Stimulated activated naive CD4-positive, alpha-beta T cell treated with Interleukin-2 at 50 U/mL for 16 hours (primary cell): ENCODE data around the gene ZNF215.
"Not testable (repeated sequence)": the region's sequence is repeated elsewhere in the genome, so short reads cannot be mapped to it uniquely, and the experiment has no call there.

Experiments used
- DNase-seq: peaks from one replicate; lab custom pipeline; 2025; lab: John Stamatoyannopoulos, UW

The ZNF215 gene

DNA sequence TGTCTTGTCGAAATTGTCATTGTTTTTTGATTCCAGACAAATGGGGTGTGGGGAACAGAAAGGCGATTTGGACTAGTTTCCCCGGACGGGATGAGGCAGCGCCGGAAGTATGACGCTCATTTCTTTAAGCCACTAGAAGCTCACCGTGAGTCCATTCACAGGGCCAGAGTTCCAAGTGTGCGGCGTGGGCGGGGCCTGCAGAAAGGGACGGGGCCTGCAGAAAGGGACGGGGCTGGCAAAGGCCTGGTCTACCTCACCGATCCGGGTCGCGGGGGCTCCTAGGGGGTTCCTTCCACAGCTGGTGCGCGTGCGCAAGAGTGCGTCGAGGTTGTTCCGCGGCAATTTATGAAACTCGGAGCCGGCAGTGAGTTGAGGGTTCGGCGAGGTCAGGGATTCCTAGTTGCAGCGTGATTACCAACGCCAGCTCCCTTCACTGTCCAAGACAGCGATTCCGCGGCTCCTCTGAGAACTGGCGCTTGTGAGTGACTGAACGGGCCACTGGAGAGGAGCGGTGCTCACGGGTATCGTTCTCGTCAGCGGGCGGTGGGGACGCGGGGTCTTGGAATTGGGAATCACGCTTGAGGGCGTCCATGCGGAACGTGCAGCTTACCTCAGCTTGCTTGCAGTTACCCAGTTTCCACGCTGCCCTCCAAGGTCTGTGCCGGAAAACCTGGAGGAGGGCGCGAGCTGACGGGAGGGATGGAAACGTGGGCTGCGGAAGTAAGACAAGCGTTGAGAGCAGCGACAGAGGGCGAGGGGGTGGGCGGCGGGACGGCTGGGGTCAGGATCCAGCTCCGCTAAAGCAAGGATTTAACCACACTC is at the start of gene ZNF215:
Gene ZNF215 (plus strand): TSS at position 219 of the 822 bp plus-strand sequence. CDS start 5,847 bp downstream, outside the sequence.
- no peak for DNase-seq

DNA sequence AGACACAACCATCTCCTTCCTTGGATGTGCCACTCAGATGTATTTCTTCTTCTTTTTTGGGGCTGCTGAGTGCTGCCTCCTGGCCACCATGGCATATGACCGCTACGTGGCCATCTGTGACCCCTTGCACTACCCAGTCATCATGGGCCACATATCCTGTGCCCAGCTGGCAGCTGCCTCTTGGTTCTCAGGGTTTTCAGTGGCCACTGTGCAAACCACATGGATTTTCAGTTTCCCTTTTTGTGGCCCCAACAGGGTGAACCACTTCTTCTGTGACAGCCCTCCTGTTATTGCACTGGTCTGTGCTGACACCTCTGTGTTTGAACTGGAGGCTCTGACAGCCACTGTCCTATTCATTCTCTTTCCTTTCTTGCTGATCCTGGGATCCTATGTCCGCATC is 49.3 kb upstream of the ZNF215 start:
- DNase-seq, result no peak

DNA sequence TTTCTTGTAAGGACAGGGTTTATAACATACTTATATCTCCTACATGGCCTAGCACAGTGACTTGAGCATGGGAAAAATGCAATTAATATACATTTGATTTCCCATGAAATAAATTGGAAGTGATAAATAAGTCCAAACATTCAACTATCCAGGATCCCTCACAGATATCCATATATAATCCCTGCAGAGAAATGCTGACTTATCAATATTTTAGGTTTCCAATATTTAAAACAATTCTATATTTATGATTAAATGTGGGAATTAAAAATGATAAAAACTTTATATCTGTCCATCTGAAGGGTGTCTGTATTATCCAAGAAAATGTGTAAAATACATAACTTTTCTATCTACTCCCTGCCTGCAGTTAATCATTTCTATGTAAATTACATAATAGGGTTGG is 43.5 kb upstream of the ZNF215 start:
- no peak for DNase-seq

DNA sequence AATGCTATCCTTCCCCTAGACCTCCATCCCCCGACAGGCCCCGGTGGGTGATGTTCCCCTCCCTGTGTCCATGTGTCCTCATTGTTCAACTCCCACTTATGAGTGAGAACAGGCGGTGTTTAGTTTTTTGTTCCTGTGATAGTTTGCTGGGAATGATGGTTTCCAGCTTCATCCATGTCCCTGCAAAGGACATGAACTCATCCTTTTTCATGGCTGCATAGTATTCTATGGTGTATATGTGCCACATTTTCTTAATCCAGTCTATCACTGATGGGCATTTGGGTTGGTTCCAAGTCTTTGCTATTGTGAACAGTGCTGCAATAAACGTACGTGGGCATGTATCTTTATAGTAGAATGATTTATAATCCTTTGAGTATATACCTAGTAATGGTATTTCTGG is 38.5 kb upstream of the ZNF215 start:
- not testable (repeated sequence) for DNase-seq

DNA sequence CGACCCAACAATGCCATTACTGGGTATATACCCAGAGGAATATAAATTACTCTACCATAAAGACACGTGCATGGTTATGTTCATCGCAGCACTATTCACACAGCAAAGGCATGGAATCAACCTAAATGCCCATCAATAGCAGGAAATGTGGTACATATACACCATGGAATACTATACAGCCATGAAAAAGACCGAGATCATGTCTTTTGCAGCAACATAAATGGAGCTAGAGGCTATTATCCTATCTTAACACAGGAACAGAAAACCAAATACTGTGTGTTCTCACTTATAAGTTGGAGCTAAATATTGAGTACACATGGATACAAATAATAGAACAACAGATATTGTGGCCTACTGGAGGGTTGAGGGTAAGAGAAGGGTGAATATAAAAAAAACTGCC is 37.4 kb upstream of the ZNF215 start:
- no peak for DNase-seq

DNA sequence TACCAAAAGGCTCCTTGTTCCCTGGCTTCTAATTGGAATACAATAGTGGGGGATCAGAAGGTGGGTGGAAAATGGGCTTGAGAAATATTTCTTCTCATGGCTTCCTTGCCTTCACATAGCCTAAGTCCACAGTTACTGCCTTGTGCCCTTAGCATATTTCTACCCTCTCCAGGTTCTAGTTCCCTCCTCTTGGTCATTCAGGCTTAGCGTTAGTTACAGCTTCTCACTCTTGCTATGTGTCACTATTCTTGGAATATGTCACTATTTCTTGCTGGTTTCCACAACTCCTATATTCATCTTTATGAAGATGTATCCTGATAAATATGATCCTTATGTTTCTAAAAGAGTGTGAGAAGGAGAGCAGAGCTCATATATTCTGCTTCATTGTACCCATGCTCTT is 36.4 kb upstream of the ZNF215 start:
- DNase-seq, result no peak

DNA sequence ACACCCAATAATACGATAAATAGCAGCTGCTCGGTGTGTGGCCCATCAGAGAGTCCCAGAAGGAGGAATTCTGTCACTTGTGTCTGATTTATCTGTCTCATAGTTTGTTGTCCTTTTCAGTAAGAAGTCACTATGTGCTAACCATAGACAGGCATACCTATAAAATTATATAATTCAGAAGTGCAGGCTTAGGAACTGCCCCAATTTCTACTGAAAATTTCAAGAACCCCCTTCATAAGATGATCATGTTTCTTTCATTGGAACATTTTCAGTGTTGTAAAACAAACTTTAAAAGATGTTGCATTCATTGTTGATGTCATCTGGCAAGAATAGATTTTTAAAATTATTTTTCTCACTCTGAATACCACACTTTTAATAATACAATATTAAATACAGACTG is 33.8 kb upstream of the ZNF215 start, which contains the start of gene OR2D2:
Gene OR2D2 (minus strand): TSS at position 101 of the 400 bp plus-strand sequence. CDS start 0 bp downstream, at position 101.
- no peak for DNase-seq

DNA sequence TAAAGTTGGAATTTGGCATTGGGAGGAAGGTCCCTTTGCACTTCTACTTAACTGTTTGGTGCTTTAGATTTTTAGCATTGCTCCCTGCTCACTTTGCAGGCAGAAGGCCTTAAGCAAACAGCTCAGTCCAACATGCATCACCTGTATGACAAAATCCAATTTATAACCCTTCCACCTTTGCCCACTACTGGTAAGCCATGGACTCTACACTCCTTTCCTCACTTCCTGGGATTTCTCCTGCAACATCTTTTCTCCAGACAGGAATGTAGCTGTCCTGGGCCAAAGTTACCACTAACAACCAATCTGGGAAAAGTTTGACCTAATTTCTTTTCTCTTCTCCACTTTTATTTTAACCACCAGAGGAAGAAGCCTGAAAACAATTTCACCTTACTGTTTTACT is 32.1 kb upstream of the ZNF215 start:
- no peak for DNase-seq

DNA sequence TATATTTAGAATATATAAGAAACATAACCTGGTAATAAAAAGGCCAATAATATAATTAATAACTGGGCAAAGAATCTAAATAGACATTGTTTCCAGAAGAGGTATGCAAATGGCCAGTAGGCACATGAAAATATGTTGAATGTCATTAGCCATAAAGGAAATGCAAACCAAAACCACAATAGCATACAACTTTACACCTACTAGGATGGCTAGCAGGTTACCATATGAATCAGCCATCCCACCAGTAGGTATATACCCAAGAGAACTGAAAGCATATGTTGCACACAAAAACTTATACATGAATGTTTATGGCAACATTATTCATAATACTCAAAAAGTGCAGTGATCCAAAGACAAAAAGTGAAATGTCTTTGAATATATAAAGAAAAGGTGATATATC is 31.2 kb upstream of the ZNF215 start:
- no peak for DNase-seq

DNA sequence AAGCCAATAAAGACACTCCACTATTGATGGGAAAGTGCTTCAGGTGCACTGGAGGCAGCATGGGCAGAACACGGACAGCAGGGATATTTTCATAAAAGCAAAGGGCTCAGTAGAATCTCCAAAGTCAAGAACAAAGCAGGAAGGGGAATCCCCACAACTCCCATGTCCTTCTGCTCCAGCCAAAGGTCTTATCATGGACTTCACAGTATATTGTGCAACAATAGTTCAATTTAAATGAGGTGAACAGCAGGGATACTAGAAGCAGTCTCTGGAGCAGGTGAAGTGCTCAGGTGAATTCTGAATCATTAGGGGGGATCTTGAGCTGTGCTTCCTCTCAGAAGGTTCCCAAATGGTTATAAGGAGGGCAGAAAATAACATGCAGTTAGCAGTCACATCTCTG is 27.3 kb upstream of the ZNF215 start:
- DNase-seq, result no peak

DNA sequence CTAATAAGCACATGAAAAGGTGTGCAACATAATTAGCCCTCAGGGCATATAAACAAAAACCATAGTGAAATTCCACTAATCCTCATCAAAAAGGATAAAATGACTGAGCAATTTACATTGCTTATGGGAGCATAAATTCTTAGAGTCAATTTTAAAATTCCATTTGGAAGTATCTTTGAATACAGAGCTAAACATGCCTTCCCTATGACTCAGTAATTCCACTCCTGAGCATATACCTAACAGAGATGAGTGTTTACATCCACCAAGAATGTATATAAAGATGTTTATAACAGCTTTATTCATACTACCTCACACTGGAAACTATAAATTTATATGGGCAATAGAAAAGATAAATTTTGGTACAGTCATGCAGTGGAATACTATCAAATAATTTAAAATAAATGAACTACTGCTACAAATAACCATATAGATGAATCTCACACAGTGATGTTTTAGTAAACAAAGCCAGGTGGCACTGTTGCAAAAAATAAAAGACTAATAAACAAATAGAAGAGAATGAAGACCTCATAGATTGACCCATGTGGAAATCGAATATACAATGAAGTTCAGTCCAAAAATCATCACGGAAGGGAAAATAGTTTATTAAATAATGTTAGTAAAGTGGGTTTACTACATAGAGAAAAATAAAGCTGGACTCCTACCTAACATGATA is 25.8 kb upstream of the ZNF215 start:
- DNase-seq, result no peak

DNA sequence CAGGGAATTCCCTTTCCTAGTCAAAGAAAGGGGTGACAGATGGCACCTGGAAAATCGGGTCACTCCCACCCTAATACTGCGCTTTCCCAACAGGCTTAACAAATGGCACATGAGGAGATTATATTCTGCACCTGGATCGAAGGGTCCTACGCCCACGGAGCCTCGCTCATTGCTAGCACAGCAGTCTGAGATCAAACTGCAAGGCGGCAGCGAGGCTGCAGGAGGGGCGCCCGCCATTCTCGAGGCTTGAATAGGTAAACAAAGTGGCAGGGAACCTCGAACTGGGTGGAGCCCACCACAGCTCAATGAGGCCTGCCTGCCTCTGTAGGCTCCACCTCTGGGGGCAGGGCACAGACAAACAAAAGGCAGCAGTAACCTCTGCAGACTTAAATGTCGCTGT is 21.4 kb upstream of the ZNF215 start:
- DNase-seq, result not testable (repeated sequence)

DNA sequence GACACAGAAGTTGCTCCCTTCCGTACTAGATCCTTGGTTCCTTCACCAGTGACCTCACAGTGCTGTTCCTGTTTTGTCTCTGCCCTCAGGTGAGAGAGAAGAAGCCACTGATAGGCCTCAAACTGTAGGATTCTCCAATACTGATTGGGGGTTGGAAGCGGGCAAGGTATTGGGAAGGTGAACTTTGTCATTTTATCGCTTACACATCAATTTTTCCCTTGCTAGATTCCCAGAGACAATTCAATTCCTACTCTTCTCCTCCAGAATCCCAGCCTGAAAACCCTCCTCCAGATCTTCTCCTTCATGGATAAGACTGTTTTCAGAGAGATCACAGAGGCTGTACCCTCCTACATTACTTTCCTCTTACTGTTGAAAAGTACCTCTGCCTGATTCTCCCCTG is 14.8 kb upstream of the ZNF215 start:
- no peak for DNase-seq

DNA sequence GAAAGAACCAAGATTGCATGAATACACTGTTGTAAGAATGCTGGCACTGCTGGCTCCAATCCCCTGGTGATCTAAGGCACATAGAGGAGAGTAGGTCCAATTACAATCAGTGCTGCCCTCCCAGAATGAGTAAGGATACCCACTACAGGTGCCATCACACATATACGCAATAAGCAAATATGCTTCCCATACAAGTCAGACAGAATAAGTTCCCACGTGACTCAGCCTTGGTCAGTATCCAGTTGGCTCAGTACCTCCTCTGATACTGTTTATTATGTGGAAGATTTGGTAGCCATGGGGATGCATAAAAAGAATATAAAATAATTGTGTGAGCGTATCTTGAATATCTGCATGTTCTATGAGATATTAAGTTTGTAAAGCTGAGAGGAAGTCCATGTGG is 14.3 kb upstream of the ZNF215 start:
- DNase-seq, result no peak

DNA sequence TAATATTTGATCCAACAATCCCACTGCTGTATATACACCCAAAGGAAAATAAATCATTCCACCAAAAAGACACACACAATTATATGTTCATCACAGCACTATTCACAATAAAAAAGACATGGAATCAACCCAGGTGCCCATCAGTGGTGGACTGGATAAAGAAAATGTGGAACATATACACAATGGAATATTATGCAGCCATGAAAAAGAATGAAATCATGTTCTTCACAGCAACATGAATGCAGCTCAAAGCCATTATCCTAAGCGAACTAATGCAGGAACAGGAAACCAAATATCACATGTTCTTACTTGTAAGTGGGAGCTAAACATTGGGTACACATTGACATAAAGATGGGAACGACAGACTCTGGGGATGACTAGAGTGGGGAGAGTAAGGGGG is 6.5 kb upstream of the ZNF215 start:
- DNase-seq, result no peak

DNA sequence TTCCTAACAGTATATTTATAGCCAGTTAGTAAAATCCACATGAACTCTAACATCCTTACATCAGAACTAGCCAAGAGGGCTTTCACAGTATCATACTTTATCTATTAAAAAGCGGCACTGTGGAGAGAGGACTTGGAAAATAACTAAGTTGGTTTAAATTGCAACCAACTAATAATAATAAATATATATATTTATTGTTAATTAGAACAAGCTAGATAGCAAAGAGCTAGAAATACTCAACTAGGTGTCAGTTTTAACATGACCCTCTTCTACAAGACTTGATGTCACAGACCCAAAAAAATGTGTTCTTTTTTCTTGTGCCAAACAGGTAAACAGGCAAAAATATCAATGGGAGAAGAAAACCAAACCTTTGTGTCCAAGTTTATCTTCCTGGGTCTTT is 5.5 kb upstream of the ZNF215 start, which contains the start of gene OR2D3:
Gene OR2D3 (plus strand): TSS at position 301 of the 400 bp plus-strand sequence. CDS start 0 bp downstream, at position 301.
- no peak for DNase-seq

DNA sequence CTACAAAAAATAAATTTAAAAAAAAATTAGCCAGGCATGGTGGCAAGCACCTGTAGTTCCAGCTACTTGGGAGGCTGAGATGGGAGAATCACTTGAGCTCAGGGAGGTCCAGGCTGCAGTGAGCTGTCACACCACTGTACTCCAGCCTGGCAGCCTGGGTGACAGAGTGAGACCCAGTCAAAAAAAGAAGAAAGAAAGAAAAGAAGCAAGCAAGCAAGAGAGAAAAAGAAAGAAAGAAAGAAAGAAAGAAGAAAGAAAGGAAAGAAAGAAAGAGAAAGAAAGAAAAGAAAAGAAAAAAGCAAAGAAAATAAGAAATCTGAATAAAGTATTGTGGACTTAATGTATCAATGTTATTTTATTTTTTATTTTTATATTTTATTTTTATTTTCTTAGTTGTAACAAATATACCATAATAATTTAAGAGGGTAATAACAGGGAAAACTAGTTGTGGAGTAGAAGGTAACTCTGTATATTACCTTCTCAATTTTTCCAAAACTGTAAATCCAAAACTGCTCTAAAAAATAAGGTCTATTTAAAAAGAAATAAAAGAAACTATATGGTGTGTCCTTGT is 1.1 kb upstream of the ZNF215 start:
- DNase-seq, result no peak

DNA sequence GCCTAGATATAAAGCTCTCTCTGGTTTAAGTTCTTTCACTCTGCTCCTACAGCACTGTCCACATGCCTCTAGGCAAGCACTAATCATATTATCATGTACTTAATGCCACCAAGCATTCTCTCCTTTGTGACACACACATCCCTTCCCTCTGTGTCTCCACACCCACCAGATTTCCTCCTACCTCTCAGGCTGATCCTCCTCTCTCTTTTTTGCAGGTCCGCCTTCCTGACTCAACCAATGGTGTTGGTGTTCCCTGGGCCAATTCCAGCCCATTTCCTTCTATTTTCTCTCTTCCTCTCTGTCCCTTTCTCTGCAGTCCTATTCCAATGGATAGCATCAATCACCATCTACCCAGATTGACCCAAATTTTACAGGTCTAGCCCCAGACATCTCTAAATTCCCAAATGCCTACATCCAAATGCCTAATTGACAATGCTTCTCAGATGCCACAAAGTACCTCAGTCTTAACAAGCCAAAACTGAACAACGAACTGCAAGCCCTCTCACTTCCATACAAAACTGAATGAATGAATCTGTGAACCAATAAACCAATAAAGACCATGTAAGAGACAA is 504 bp upstream of the ZNF215 start:
- no peak for DNase-seq

DNA sequence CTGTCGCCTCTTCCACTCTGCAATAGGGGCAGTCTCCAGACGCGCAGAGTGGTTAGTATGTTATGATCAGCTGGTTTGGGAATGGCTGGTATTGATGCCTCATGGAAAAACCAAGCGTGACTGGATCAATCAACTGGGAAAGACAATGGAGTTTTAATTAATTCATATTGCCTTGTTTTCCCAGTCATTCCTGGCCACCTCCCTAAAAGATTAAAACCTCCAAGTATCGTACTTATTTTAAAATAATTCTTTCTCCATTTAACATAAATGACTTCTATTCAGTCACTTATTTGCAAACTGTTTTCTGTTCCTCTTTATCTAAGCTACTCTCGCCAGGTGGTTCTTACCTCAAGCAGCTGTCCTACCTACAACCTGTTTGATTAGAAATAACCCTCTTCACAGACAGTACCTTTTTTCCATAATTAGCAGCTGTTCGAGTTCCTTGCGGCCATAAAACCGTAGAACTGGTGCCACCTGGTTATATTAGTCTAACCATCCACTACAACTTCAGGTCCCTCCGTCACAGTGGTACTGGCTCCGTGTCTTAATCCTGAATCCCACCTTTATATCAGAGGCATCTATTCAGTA is 898 bp downstream of the ZNF215 start:
- no peak for DNase-seq

DNA sequence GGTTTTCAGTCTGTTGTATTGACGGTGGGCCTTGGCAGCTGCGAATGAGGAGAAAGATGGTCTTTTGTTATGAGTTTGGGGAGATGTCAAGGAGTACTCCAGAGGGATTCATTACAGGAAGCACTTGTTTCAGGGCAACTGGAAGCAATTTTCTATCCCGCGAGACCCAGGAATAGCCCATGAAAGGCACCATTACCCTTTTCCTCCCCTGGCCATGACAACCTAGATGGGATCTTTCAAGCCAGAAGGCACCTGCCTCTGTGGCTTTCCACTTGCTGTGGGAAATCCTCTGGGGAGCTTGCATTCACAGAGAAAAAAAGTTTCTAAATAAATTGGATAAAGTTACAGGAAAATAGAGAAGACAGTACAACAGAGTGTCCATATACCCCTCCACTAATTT is 2.7 kb downstream of the ZNF215 start:
- DNase-seq, result no peak

DNA sequence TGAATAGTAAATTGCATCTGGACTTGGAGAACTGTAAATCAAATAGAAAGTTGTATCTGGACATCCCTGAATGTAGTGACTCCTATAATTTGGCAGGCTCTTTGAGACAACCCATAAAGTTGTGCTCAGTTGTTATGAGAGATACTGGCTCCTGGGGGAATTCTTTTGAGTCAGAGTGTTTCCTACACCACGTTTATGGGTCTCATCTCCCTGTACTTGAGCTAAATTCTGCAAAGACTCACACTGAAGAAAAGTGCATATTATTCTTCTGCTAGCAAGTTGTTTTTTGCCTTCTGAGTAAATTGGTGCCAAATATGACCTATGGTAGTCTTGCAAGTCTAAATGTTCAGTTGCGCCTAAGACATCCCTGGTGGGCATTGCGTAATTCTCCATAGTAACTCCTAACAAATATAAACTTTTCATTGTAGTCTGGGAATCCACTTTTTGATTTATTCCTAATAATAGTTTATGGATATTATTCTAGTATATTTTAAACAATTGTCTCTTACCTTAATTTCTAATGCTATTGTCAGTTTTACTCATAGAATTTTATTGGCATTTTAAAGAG is 5.0 kb downstream of the ZNF215 start:
- no peak for DNase-seq

DNA sequence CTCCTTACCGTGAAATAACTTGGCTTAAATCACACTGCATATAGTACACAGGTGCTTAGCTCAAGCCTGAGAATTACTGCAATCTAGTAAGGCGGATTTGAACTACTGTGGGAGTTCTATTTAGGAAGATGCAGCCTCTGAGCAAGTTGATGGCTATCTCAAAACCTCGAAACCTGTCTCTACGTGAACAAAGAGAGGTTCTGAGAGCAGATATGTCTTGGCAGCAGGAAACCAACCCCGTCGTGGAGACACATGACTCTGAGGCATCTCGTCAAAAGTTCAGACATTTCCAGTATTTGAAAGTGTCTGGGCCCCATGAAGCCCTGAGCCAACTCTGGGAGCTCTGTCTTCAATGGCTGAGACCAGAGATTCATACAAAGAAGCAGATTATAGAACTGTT is 5.9 kb downstream of the ZNF215 start:
- DNase-seq, result no peak
